Hematopoietic multipotent progenitor cell treated with erythropoietin and hydrocortisone succinate and interleukin-3 and kit ligand, for 15 days (in vitro differentiated cells): ENCODE results near the gene AP1B1.
"Not testable (repeated sequence)": the region's sequence is repeated elsewhere in the genome, so short reads cannot be mapped to it uniquely, and the experiment has no call there.

ENCODE experiments used
- DNase-seq: peaks from one replicate; pipeline ENCODE4 v3.0.0-alpha.2; 2015; ENCODE audit warnings: low spot score

AP1B1 gene

GRCh38 chr22:29386708-29387107, 1.7 kb downstream of the AP1B1 start:
- DNase-seq, result peak; percentile 46

GRCh38 chr22:29385748-29386147, 2.6 kb downstream of the AP1B1 start:
- no peak for DNase-seq

GRCh38 chr22:29385151-29385704, 3.1 kb downstream of the AP1B1 start:
- DNase-seq, result no peak

GRCh38 chr22:29383740-29384139, 4.6 kb downstream of the AP1B1 start:
- DNase-seq, result no peak

- DNase-seq, result peak; percentile 45
Observed at GRCh38 chr22:29382580-29383302, 5.6 kb downstream of the AP1B1 start.

- no peak for DNase-seq
Observed at GRCh38 chr22:29380856-29381255, 7.5 kb downstream of the AP1B1 start.

GRCh38 chr22:29380032-29380781, 8.2 kb downstream of the AP1B1 start:
- DNase-seq, result no peak

- DNase-seq, result no peak
Observed at GRCh38 chr22:29379258-29379657, 9.1 kb downstream of the AP1B1 start.

- DNase-seq, result no peak
Observed at GRCh38 chr22:29377979-29378378, 10.4 kb downstream of the AP1B1 start.

GRCh38 chr22:29376705-29377104, 11.7 kb downstream of the AP1B1 start:
- DNase-seq, result not testable (repeated sequence)

- peak; percentile 85 for DNase-seq
Observed at GRCh38 chr22:29375398-29376076, 12.8 kb downstream of the AP1B1 start.

- DNase-seq, result not testable (repeated sequence)
Observed at GRCh38 chr22:29374806-29375205, 13.6 kb downstream of the AP1B1 start.

- DNase-seq, result peak; percentile 48
Observed at GRCh38 chr22:29374401-29374800, 14.0 kb downstream of the AP1B1 start.

- no peak for DNase-seq
Observed at GRCh38 chr22:29370537-29370936, 17.8 kb downstream of the AP1B1 start.

GRCh38 chr22:29369460-29369859, 18.9 kb downstream of the AP1B1 start:
- DNase-seq, result no peak

- peak; percentile 55 for DNase-seq
Observed at GRCh38 chr22:29359469-29359868, 28.9 kb downstream of the AP1B1 start.

GRCh38 chr22:29357193-29357890, 31.0 kb downstream of the AP1B1 start:
- not testable (repeated sequence) for DNase-seq

GRCh38 chr22:29353860-29354259, 34.5 kb downstream of the AP1B1 start:
- DNase-seq, result no peak

GRCh38 chr22:29353286-29353685, 35.1 kb downstream of the AP1B1 start:
- no peak for DNase-seq

- DNase-seq, result no peak
Observed at GRCh38 chr22:29352778-29353177, 35.6 kb downstream of the AP1B1 start.

- DNase-seq, result no peak
Observed at GRCh38 chr22:29351891-29352290, 36.5 kb downstream of the AP1B1 start.

GRCh38 chr22:29351042-29351441, 37.3 kb downstream of the AP1B1 start:
- no peak for DNase-seq
